Activated T-cell treated with anti-CD3 and anti-CD28 coated beads for 4 hours (primary cell): ENCODE measurements around the gene LDLRAD4.

Experiments
- DNase-seq: peaks from one replicate; pipeline ENCODE4 v3.0.0-alpha.2; 2020

Gene LDLRAD4

DNA sequence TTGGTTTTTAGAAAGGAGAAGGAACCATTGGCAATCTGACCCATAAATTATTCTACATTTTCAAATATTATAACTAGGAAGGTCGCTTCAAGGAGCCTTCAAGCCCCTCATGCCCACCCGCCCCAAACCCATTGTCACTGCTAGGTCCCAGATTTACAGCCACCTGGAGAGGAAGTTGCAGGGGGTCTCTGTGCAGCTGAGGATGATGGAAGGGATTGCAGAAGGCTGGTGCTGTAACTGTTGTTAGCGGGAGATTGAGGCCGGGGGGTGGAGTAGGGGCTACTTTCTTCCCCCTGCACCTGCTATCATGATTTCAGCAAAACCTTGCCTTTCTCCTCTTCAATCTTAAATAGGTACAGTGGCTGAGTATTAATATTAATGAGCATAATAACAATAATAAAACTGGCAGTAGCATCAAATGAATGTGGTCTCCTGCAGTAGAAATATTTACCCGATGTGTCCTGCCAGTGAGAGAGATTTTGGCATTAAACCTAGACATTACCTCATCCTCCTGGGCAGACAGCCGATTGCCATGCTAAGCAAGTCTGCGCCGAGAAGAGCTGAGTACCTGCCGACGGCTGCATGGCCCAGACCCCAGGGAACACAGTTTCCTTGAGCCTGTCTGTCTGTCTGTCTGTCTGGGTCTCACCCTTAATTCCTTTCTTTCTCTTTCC, 282.4 kb downstream of the LDLRAD4 start:
- no peak for DNase-seq

- no peak for DNase-seq
Observed at GRCh38 chr18:13501543-13501887, 283.0 kb downstream of the LDLRAD4 start.

DNA sequence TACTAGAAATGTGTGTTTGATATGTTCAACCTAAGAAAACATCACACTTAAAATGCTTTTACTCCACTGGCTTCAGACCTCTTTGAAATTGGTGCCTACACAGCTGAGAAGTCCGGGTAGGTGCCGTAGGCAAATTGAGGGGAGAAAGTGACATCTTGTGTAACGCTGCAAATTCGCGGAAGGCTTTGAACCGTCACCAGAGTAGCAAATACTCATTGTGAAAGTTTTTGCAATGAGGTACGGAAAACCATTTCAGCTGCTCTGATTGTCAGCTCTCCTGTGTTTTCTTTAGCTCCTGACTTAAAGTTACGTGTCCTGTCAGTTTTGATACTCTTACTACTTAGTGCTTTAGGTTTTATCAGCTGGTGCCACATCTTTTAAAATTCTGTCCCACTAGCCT, 283.3 kb downstream of the LDLRAD4 start:
- no peak for DNase-seq

DNA sequence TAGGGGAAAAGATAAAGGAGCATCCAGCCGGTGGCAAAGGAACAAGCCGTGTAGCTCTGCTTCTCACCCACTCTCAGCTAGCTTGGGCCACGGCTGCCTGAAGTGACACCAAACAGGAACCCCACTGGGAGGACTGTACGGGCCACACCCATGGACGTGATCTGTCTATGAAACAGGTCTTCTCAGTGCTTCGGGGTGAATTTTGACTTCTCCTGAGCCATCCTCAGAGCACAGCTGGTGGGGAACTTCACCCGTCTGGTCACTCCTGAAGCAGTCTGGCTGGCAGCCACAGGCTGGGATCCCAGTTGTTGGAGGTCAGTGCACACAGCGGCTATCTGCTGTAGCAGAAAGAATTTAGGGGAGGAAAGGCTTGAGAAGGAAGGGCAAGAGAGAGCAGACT, 284.0 kb downstream of the LDLRAD4 start:
- DNase-seq: no peak

DNA sequence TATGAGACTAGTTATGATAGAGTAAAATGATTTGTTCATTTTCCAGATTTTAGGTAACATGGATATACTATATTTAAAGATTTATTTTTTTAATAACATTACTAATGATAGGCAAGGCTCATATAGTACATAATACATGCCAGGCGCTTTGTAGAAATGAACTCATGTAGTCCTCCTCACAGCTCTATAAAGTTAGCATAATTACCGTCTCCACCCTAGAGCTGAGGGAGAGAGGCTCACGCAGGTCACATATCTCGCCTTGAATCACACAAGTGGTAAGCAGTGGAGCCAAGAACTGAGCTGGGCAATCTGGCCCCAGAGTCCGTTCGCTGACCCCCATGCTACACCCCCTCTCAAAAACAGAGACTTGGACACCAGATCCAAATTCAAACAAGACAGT, 285.3 kb downstream of the LDLRAD4 start:
- no peak for DNase-seq

GRCh38 chr18:13505780-13506345, 287.3 kb downstream of the LDLRAD4 start:
- no peak for DNase-seq

DNA sequence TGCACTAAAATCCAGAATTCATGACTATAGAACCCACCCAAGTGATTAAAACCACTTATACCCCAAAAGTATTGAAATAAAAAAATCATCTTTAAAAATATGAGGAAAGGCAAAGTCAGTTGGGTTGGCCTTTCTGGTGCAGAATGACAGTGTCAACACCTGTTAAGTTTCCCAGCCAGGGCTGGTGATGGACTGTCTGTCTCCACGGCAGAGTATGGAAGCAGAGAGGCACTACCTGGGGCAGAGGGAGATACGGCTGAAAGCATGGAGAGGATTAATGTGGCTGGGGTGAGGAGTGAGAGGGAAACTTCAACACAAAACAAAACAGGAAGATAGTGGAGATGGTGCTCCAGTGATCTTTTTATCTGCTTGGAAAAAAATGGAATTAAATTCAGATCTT, 292.0 kb downstream of the LDLRAD4 start:
- no peak for DNase-seq

DNA sequence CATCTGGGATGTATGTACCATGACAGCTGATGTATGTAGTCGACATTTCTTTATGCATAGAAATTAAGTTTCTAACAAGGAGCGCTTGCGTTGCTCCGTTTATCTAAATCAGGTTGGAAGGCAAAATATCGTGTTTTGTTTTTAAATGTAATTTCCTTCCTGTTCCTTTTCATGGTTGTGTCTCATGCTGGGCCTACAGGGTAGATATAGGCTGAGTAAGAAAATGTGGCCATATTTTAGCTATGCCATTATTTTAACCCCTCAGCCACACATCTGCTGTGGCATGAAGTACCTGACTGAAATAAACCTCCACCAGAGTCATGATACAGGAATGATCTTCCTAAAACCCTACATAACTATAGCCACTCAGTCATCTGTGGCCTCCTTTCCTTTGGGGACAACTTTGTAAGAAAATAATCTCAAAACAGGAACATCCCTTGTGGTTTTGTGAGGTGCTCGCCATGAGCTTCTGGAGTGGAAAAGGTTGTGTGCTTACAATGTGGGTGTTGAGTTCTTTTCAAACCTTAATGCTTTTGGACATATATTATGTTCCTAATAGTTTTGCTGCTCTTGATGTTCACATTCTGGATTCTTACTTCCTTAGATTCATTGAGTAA, 293.5 kb downstream of the LDLRAD4 start:
- no peak for DNase-seq

DNA sequence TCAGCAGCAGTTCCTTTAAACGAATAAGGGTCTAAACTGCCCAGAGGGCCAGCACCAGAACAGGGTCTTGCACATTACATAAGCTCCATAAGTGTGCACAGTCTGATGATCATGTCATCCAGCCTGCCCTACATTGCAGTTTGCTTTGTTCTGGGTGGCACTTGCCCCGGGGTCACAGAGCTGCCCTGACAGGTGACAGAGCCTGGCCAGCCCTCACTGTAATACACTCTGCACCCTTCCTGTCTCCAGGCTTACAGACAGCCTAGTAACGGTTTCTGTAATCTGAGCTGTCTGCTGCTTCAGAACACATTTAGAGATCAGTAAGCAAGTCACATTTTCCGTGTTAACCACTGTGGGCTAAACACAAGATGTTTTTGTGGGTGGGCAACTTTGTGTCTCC, 294.5 kb downstream of the LDLRAD4 start:
- no peak for DNase-seq

GRCh38 chr18:13513481-13513880, 294.9 kb downstream of the LDLRAD4 start:
- no peak for DNase-seq

DNA sequence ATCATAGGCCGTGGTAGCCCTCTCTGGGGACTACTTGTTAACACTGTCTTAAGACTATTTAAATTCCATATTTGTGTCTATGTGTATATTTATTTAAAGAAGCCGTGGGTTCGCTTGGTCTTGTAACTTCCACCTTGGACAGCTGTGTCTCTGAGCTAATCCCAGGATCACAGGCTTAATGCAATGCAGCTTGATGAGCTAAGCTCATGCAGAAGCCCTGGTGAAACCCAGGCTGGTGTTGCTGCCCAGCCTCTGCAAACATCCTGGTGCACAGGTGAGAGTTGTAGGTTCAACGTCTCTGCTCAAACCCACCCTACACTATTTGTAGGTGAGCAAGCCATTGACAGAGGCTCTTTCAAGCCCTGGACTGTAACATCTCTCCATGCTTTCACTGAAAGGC, 296.0 kb downstream of the LDLRAD4 start:
- DNase-seq: no peak

GRCh38 chr18:13516855-13517254, 298.3 kb downstream of the LDLRAD4 start:
- no peak for DNase-seq

DNA sequence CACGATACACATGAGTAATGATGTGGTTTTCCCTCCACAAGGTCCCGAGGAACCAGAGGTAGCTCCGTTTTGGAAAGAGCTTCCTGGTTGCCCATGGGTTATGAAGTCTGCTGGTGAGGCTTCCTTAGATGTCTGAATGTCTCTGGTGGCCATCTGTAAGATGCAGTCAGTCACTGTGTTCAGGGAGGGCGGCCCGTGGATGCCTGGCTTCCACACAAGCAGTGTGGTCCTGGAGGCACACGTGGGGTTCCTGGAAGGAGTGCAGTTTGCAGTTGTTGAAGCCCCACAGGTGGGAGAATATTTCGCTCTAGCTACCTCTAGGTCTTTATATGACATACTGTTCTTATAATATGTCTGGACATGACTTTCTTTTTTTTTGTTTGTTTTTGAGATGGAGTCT, 298.8 kb downstream of the LDLRAD4 start:
- DNase-seq: no peak

- DNase-seq: no peak
Observed at GRCh38 chr18:13518382-13518781, 299.8 kb downstream of the LDLRAD4 start.

DNA sequence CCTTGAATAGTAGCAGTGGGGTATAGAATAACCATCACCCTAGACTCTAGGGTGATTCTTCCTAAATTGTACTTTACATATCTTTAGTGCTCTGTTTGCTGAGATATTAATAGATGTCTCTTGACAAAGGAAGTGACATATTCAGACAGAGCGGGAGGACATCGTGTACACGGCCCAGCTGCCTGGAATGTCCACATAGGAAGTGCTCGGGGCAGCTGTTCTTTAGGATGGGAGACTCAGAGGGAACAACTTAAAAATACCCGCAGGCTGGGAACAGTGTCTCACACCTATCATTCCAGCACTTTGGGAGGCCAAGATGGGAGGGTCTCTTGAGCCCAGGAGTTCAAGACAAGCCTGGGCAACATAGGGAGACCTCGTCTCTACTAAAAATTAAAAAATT, 301.7 kb downstream of the LDLRAD4 start:
- DNase-seq: no peak

- DNase-seq: no peak
Observed at GRCh38 chr18:13520741-13521140, 302.2 kb downstream of the LDLRAD4 start.

DNA sequence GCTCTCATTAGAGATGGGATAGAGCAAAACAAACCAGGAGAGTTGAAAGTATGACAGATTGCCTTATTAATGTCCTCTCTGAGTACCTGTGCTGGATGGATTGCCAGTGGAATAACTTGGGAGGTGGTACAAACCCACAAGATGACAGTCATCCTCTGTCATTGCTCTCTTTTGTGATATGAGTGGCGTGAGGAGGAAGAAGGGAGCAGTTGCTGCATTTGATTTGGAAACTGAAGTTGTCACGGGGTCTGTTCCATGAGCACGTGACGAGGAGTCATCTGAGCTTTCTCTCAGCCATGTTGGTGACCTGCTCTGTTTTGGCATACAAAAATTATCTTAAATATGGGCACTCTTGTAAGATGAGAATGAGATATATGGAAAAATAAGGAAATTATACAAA, 302.9 kb downstream of the LDLRAD4 start:
- DNase-seq: no peak

DNA sequence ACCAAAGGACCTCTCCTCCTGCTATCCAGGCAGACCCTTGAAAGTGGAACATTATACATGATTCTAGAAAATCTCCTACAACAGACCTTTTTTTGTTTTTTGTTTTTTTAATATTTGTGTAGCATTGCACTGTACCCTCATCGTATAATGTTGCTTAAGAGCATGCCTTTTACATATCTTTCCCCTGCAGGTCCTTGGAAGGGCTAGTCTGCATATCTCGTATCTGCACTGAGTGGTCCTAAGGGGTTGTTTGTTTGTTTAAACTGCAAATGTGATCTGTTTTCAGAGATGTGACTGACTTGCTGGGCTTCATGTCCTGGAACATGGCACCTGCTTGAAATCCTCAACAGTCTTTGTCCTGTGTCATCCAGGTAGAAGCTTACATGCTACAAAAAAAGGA, 303.7 kb downstream of the LDLRAD4 start:
- no peak for DNase-seq

DNA sequence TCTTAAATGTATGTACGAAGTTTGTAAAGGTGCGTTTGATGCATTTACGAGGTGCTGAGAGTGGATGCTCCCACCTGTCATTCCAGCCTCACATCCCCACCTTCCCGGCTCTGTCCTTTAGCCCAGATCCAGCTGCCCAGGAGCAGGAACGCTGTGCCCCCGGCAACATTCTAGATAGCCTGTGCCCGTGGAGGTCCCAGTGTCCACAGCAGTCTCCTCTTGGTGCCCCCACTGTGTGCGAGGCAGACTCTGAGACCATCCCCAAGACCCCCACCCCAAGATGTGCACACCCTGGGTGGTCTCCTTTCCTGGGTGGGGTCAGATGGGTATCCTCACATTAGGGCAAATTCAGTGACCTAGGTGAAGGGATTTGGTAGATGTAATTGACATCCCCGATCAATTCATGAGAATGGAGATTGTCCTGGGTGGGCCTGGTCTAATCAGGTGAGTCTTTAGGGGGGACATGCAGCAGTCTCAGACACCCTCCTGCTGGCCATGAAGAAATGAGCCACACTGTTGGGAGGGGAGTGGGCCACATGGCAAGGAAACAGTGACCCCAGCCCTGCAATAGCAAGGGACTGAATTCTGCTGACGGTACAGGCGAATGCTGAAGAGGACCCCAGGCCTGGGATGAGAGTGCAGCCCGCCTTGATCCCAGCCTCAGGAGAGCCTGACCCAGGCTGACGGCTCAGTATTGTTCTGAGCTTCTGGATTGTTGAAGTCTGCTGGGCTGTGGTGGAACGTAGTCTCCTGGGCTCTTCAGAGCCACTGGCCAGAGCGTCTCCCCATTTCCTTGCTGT, 304.5 kb downstream of the LDLRAD4 start:
- DNase-seq: no peak

GRCh38 chr18:13524054-13524453, 305.5 kb downstream of the LDLRAD4 start:
- no peak for DNase-seq

DNA sequence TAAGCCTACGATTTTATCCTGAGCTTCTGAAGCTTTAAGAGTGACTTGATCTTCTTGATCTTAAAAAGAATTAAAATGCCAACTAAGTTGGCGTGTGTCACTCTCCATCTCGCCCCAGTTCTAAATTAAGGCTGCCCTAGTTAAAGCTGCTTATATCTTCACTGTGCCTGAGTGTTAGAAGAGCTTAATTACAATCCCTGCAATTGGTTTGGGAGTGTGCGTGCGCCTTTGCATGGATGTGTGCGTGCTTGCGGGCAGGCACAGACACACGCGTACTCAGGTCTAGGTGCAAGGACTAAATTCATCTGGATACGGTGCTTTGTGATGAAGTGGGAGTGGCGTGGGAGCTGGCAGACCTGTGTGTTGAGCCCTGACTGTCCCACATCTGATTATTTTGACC, 306.3 kb downstream of the LDLRAD4 start:
- DNase-seq: no peak

GRCh38 chr18:13525381-13526029, 306.9 kb downstream of the LDLRAD4 start:
- DNase-seq: no peak

- no peak for DNase-seq
Observed at GRCh38 chr18:13526519-13526918, 308.0 kb downstream of the LDLRAD4 start.

- no peak for DNase-seq
Observed at GRCh38 chr18:13527256-13527655, 308.7 kb downstream of the LDLRAD4 start.
